ENCODE results near the gene ARMH4. TPM values are rescaled to one million over a fixed set of nuclear protein-coding genes. Genes with fewer than 3 reads are reported as not detected.

The ARMH4 gene
- total RNA-seq, 1 experiment from 2014 or later: 7.8 TPM

DNA sequence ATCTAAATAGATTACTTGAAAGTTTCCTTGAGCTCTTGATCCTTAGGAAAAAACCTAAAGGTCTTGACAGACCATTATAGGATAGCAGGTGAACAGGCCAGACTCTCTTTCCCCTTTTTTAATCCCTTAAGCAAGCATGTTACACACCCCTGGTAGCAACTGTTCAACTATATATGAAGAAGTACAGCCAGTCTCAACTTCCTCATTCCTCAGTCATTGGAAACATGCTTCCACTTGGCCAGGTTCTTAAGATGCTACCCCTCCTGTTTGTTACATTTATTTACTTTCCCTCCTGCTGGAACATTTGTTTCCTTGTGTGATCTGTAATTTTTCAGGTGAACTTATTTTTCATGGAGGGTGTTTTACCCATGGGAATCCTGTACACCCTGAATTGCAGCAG is 124.1 kb downstream of the ARMH4 start:
- POLR2A ChIA-PET (ENCODE audit: low non-redundant PET): no interaction called here
- intact Hi-C loops (cut with micrococcal nuclease; ENCODE audit: unreplicated experiment): no loop called here
- Histone ChIP-seq H3K4me3 (ENCODE audit: low read depth, low read length, poor library complexity, severe bottlenecking) (no peak overlapping the region), H3K9me3 (ENCODE audit: low read depth, low read length, poor library complexity, severe bottlenecking) (no peaks in the 10 kb centered on the region), H3K27me3 (replicated peaks; ENCODE audit: insufficient read depth, low read depth, low read length, poor library complexity) (no peaks in the 10 kb centered on the region), H3K27ac (ENCODE audit: low read depth, low read length, poor library complexity, severe bottlenecking) (no peak overlapping the region), H3K4me1 (ENCODE audit: insufficient read depth, low read length, poor library complexity, severe bottlenecking) (no peaks in the 10 kb centered on the region), H3K36me3 (ENCODE audit: insufficient read depth, low read length, poor library complexity, severe bottlenecking) (no peaks in the 10 kb centered on the region)
- TF ChIP-seq EZH2 (IDR thresholded peaks at IDR 0.05; ENCODE audit: borderline replicate concordance, low read depth, low read length, poor library complexity, severe bottlenecking): no peak
- TF ChIP-seq, protein P1, sequence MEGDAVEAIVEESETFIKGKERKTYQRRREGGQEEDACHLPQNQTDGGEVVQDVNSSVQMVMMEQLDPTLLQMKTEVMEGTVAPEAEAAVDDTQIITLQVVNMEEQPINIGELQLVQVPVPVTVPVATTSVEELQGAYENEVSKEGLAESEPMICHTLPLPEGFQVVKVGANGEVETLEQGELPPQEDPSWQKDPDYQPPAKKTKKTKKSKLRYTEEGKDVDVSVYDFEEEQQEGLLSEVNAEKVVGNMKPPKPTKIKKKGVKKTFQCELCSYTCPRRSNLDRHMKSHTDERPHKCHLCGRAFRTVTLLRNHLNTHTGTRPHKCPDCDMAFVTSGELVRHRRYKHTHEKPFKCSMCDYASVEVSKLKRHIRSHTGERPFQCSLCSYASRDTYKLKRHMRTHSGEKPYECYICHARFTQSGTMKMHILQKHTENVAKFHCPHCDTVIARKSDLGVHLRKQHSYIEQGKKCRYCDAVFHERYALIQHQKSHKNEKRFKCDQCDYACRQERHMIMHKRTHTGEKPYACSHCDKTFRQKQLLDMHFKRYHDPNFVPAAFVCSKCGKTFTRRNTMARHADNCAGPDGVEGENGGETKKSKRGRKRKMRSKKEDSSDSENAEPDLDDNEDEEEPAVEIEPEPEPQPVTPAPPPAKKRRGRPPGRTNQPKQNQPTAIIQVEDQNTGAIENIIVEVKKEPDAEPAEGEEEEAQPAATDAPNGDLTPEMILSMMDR (conservative IDR thresholded peaks at IDR 0.05; ENCODE audit: low read depth, low read length): no peak
- no peak for DNase-seq (ENCODE audit: low spot score)
- CTCF ChIA-PET: no interaction called here
- BruUV-seq (replicated peaks): no TSS peak

DNA sequence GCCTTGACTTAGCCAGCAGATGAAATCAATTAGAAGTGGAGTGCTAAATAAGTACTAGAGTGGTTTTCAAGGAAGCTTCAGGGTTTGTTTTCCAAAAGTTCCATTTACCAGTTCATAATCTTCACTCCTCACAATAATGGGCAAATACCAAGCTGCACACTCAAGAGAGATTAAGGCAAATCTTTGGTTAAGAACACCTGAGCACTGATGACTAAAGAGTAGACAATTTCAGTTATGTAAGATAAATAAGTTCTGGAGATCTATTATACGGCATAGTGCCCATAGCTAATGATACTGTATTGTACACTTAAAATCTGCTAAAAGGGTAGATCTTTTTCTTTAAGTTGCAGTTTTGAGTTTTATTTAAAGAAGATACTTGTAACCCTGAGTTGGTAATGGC is 125.0 kb downstream of the ARMH4 start:
- POLR2A ChIA-PET (ENCODE audit: low non-redundant PET): no interaction called here
- H3K27ac ChIP-seq (ENCODE audit: low read depth, low read length, poor library complexity, severe bottlenecking): no peak overlapping the region
- no peaks in the 10 kb centered on the region for H3K9me3 ChIP-seq (ENCODE audit: low read depth, low read length, poor library complexity, severe bottlenecking)
- no TSS peak for BruUV-seq (replicated peaks)
- CTCF ChIA-PET: no interaction called here
- no peak overlapping the region for H3K4me3 ChIP-seq (ENCODE audit: low read depth, low read length, poor library complexity, severe bottlenecking)
- TF ChIP-seq, protein P1 (conservative IDR thresholded peaks at IDR 0.05; ENCODE audit: low read depth, low read length): no peak
- no peak for TF ChIP-seq EZH2 (IDR thresholded peaks at IDR 0.05; ENCODE audit: borderline replicate concordance, low read depth, low read length, poor library complexity, severe bottlenecking)
- no peaks in the 10 kb centered on the region for H3K4me1 ChIP-seq (ENCODE audit: insufficient read depth, low read length, poor library complexity, severe bottlenecking)
- H3K27me3 ChIP-seq (replicated peaks; ENCODE audit: insufficient read depth, low read depth, low read length, poor library complexity): no peaks in the 10 kb centered on the region
- no peak for DNase-seq (ENCODE audit: low spot score)
- no peaks in the 10 kb centered on the region for H3K36me3 ChIP-seq (ENCODE audit: insufficient read depth, low read length, poor library complexity, severe bottlenecking)
- intact Hi-C loops (cut with micrococcal nuclease; ENCODE audit: unreplicated experiment): no loop called here

DNA sequence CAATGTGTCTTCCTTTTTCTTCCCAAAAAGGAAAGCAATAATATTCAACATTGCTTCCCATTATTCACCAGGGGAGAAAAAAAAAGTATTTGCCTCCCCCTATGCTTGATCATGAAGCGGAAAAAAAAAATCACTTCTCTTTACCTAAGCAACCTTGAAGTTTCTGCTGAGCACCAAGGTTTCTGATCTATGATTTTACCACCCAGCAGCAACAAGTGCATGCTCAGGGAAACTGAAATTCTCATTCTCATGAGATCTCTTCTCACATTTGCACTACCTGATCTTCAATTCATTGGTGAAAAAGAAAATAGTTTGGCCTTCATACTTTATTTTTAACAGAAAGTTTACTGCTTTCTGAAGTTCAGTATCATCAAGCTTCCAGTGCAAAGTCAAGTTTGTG is 125.8 kb downstream of the ARMH4 start:
- TF ChIP-seq, protein P1 (conservative IDR thresholded peaks at IDR 0.05; ENCODE audit: low read depth, low read length): no peak
- TF ChIP-seq EZH2 (IDR thresholded peaks at IDR 0.05; ENCODE audit: borderline replicate concordance, low read depth, low read length, poor library complexity, severe bottlenecking): no peak
- no peak for DNase-seq (ENCODE audit: low spot score)
- Histone ChIP-seq H3K4me1 (ENCODE audit: insufficient read depth, low read length, poor library complexity, severe bottlenecking) (no peaks in the 10 kb centered on the region), H3K4me3 (ENCODE audit: low read depth, low read length, poor library complexity, severe bottlenecking) (no peak overlapping the region), H3K9me3 (ENCODE audit: low read depth, low read length, poor library complexity, severe bottlenecking) (no peaks in the 10 kb centered on the region), H3K27me3 (replicated peaks; ENCODE audit: insufficient read depth, low read depth, low read length, poor library complexity) (no peaks in the 10 kb centered on the region), H3K36me3 (ENCODE audit: insufficient read depth, low read length, poor library complexity, severe bottlenecking) (no peaks in the 10 kb centered on the region), H3K27ac (ENCODE audit: low read depth, low read length, poor library complexity, severe bottlenecking) (no peak overlapping the region)
- POLR2A ChIA-PET (ENCODE audit: low non-redundant PET): no interaction called here
- CTCF ChIA-PET: no interaction called here
- BruUV-seq (replicated peaks): no TSS peak
- intact Hi-C loops (cut with micrococcal nuclease; ENCODE audit: unreplicated experiment): no loop called here
